GM12878 (cell line): ENCODE data around the gene CACHD1.

ENCODE experiments used
- BRCA1 ChIP-seq: IDR thresholded peaks from 2 replicates; pipeline ENCODE4 v1.6.1; 2011; ENCODE audit warnings: low read depth, low read length, improper control_type of control experiment
- EGR1 ChIP-seq, 2 experiments: IDR thresholded peaks; 1 replicate in 1 of 2; 2 replicates in 1 of 2; pipeline ENCODE4 v1.6.1; 2011 to 2012; ENCODE audit warnings: low read depth in 2 of 2, low read length in 2 of 2, borderline replicate concordance in 1 of 2, mild to moderate bottlenecking in 1 of 2, moderate library complexity in 1 of 2
- EP300 ChIP-seq, 2 experiments: fragments of 150-350 bp in 1 of 2; IDR thresholded peaks; 2 replicates each; pipeline ENCODE4 v1.6.1; 2011 to 2012; ENCODE audit warnings: low read depth in 2 of 2, low read length in 2 of 2, borderline replicate concordance in 1 of 2, improper control_type of control experiment in 1 of 2, inconsistent platforms in 1 of 2; ENCODE audit not compliant: control insufficient read depth in 1 of 2
- EZH2 ChIP-seq: IDR thresholded peaks from 2 replicates; pipeline ENCODE4 v1.6.1; 2012; ENCODE audit warnings: low read depth, mild to moderate bottlenecking, control low read depth, inconsistent platforms, low read length, borderline replicate concordance; ENCODE audit not compliant: control insufficient read depth
- PAX8 ChIP-seq: fragments of 450-650 bp; IDR thresholded peaks from 2 replicates; pipeline ENCODE4 v1.6.1; 2017; ENCODE audit warnings: mild to moderate bottlenecking, moderate library complexity
- POLR2A ChIP-seq: IDR thresholded peaks from 2 replicates; pipeline ENCODE4 v1.6.1; 2011; ENCODE audit warnings: low read depth, mild to moderate bottlenecking, low read length
- POLR2AphosphoS5 ChIP-seq: IDR thresholded peaks from 2 replicates; pipeline ENCODE4 v1.6.1; 2011; ENCODE audit warnings: mild to moderate bottlenecking, low read length, inconsistent platforms
- POU2F2 ChIP-seq: IDR thresholded peaks from 3 replicates; pipeline ENCODE4 v1.6.1; 2011; ENCODE audit warnings: low read depth, mild to moderate bottlenecking, low read length, borderline replicate concordance
- RAD21 ChIP-seq: IDR thresholded peaks from 2 replicates; pipeline ENCODE4 v1.6.1; 2011; ENCODE audit warnings: mild to moderate bottlenecking, low read depth, low read length, moderate library complexity; ENCODE audit not compliant: insufficient read depth
- TAF1 ChIP-seq: IDR thresholded peaks from 2 replicates; pipeline ENCODE4 v1.6.1; 2011; ENCODE audit warnings: mild to moderate bottlenecking, low read depth, low read length, borderline replicate concordance
- TF ChIP-seq, protein P1 (sequence below): fragments of 450-650 bp; formaldehyde crosslinking; IDR thresholded peaks from 2 replicates; pipeline ENCODE4 v1.5.0; 2022; ENCODE audit warnings: mild to moderate bottlenecking, missing genetic modification characterization
- TF ChIP-seq, protein P2 (sequence below): fragments of 450-650 bp; formaldehyde crosslinking; IDR thresholded peaks from 2 replicates; pipeline ENCODE4 v1.4.0; 2020; ENCODE audit warnings: mild to moderate bottlenecking, moderate library complexity
- TF ChIP-seq, protein P3 (sequence below), 3 experiments: IDR thresholded peaks in 2 of 3; conservative IDR thresholded peaks in 1 of 3; 2 replicates each; pipeline ENCODE4 v1.5.1; 2011; ENCODE audit warnings: low read depth in 3 of 3, low read length in 3 of 3, mild to moderate bottlenecking in 3 of 3, control low read depth in 2 of 3, moderate library complexity in 2 of 3, inconsistent platforms in 1 of 3, mixed read lengths in 1 of 3; ENCODE audit not compliant: control insufficient read depth in 2 of 3, insufficient read depth in 1 of 3; ENCODE audit errors: extremely low read depth in 1 of 3
- TF ChIP-seq, protein P4 (sequence below): fragments of 450-650 bp; IDR thresholded peaks from 2 replicates; pipeline ENCODE4 v1.6.1; 2018; ENCODE audit warnings: mild to moderate bottlenecking, low read depth, moderate library complexity; ENCODE audit not compliant: partially characterized antibody

DNA sequence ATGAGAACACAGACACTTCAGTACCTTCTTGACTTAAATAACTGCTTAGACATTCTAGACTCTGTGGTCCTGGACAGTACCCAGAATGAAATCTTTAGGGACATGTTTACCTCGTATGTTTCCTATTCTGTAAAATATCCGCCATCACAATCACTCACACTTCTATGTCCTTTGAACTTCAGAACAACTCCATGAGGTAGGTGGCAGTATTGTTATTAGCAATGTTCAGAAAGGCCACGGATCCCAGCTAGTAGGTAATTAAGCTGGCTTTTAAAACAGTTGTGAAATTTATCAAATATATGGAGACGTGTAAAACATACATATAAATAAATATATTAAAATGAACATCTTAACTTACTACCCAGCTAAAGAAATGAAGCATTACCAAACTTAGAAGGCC, 83.4 kb downstream of the CACHD1 start:
- TF ChIP-seq RAD21 (peak; percentile 24; the same call in 1 of the 2 replicates), POLR2AphosphoS5 (no peak), POLR2A (no peak), EZH2 (no peak), BRCA1 (no peak), PAX8 (no peak), EP300 (IDR thresholded peaks at IDR 0.05; ENCODE audit: borderline replicate concordance in 1 of 2, control insufficient read depth in 1 of 2, low read depth in 2 of 2, low read length in 2 of 2) (no peak), EGR1 (IDR thresholded peaks at IDR 0.05; ENCODE audit: borderline replicate concordance in 1 of 2, low read depth in 2 of 2, low read length in 2 of 2) (no peak), POU2F2 (no peak), TAF1 (no peak)
- TF ChIP-seq, protein P1, sequence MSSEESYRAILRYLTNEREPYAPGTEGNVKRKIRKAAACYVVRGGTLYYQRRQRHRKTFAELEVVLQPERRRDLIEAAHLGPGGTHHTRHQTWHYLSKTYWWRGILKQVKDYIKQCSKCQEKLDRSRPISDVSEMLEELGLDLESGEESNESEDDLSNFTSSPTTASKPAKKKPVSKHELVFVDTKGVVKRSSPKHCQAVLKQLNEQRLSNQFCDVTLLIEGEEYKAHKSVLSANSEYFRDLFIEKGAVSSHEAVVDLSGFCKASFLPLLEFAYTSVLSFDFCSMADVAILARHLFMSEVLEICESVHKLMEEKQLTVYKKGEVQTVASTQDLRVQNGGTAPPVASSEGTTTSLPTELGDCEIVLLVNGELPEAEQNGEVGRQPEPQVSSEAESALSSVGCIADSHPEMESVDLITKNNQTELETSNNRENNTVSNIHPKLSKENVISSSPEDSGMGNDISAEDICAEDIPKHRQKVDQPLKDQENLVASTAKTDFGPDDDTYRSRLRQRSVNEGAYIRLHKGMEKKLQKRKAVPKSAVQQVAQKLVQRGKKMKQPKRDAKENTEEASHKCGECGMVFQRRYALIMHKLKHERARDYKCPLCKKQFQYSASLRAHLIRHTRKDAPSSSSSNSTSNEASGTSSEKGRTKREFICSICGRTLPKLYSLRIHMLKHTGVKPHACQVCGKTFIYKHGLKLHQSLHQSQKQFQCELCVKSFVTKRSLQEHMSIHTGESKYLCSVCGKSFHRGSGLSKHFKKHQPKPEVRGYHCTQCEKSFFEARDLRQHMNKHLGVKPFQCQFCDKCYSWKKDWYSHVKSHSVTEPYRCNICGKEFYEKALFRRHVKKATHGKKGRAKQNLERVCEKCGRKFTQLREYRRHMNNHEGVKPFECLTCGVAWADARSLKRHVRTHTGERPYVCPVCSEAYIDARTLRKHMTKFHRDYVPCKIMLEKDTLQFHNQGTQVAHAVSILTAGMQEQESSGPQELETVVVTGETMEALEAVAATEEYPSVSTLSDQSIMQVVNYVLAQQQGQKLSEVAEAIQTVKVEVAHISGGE, result no peak
- TF ChIP-seq, protein P2, sequence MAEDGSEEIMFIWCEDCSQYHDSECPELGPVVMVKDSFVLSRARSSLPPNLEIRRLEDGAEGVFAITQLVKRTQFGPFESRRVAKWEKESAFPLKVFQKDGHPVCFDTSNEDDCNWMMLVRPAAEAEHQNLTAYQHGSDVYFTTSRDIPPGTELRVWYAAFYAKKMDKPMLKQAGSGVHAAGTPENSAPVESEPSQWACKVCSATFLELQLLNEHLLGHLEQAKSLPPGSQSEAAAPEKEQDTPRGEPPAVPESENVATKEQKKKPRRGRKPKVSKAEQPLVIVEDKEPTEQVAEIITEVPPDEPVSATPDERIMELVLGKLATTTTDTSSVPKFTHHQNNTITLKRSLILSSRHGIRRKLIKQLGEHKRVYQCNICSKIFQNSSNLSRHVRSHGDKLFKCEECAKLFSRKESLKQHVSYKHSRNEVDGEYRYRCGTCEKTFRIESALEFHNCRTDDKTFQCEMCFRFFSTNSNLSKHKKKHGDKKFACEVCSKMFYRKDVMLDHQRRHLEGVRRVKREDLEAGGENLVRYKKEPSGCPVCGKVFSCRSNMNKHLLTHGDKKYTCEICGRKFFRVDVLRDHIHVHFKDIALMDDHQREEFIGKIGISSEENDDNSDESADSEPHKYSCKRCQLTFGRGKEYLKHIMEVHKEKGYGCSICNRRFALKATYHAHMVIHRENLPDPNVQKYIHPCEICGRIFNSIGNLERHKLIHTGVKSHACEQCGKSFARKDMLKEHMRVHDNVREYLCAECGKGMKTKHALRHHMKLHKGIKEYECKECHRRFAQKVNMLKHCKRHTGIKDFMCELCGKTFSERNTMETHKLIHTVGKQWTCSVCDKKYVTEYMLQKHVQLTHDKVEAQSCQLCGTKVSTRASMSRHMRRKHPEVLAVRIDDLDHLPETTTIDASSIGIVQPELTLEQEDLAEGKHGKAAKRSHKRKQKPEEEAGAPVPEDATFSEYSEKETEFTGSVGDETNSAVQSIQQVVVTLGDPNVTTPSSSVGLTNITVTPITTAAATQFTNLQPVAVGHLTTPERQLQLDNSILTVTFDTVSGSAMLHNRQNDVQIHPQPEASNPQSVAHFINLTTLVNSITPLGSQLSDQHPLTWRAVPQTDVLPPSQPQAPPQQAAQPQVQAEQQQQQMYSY (CRISPR knock-in tag), result no peak
- TF ChIP-seq, protein P3, sequence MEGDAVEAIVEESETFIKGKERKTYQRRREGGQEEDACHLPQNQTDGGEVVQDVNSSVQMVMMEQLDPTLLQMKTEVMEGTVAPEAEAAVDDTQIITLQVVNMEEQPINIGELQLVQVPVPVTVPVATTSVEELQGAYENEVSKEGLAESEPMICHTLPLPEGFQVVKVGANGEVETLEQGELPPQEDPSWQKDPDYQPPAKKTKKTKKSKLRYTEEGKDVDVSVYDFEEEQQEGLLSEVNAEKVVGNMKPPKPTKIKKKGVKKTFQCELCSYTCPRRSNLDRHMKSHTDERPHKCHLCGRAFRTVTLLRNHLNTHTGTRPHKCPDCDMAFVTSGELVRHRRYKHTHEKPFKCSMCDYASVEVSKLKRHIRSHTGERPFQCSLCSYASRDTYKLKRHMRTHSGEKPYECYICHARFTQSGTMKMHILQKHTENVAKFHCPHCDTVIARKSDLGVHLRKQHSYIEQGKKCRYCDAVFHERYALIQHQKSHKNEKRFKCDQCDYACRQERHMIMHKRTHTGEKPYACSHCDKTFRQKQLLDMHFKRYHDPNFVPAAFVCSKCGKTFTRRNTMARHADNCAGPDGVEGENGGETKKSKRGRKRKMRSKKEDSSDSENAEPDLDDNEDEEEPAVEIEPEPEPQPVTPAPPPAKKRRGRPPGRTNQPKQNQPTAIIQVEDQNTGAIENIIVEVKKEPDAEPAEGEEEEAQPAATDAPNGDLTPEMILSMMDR (IDR thresholded peaks at IDR 0.05 in 2 of 3, conservative IDR thresholded peaks at IDR 0.05 in 1 of 3; ENCODE audit: control insufficient read depth in 2 of 3, extremely low read depth in 1 of 3, insufficient read depth in 1 of 3, low read depth in 3 of 3, low read length in 3 of 3), result 0 out of 6 replicates have a peak, but pooled peaks of 1 of the 3 experiments have one; percentile 8
- TF ChIP-seq, protein P4, sequence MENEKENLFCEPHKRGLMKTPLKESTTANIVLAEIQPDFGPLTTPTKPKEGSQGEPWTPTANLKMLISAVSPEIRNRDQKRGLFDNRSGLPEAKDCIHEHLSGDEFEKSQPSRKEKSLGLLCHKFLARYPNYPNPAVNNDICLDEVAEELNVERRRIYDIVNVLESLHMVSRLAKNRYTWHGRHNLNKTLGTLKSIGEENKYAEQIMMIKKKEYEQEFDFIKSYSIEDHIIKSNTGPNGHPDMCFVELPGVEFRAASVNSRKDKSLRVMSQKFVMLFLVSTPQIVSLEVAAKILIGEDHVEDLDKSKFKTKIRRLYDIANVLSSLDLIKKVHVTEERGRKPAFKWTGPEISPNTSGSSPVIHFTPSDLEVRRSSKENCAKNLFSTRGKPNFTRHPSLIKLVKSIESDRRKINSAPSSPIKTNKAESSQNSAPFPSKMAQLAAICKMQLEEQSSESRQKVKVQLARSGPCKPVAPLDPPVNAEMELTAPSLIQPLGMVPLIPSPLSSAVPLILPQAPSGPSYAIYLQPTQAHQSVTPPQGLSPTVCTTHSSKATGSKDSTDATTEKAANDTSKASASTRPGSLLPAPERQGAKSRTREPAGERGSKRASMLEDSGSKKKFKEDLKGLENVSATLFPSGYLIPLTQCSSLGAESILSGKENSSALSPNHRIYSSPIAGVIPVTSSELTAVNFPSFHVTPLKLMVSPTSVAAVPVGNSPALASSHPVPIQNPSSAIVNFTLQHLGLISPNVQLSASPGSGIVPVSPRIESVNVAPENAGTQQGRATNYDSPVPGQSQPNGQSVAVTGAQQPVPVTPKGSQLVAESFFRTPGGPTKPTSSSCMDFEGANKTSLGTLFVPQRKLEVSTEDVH, result no peak
